ENCODE measurements around the gene MOB2.

The MOB2 gene

DNA sequence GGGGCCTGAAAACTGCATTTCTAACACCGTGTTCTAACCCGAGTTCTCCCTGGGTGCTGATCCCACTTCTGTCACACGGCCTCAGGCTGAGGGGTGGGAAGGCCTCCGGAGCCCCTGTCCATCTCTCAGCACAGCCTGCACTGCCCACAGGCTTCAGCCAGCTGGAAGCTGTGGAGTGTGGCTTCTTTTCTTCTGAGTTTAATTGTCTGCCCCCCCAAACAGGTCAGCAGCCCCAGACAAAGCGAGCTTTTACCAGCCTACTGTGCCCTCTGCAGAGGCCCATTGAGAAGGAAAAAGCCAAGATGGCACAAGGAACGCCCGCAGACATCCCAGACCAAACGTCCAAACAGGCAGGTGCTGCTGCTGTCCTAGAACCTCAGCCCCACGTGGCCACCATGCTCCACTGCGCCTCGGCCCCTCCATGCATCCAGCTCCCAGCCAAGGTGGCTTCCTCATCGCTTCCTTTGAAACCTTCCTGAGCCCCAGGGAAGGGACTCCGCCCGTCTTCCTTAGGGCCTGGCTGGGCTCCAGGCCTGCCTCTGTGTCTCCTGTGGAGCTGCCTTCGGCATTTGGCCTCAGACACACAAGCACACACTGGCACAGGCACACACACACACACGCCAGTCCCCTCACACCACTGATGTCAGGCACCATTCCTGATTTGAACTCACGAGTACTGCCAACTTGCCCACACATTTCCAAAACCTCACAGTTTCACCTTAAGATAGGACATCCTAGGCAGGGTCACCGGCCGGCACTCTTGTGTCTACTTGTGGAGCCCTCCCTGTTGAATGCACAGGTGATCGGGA lies 1.7 kb downstream of the MOB2 start:
- no peak for DNase-seq

DNA sequence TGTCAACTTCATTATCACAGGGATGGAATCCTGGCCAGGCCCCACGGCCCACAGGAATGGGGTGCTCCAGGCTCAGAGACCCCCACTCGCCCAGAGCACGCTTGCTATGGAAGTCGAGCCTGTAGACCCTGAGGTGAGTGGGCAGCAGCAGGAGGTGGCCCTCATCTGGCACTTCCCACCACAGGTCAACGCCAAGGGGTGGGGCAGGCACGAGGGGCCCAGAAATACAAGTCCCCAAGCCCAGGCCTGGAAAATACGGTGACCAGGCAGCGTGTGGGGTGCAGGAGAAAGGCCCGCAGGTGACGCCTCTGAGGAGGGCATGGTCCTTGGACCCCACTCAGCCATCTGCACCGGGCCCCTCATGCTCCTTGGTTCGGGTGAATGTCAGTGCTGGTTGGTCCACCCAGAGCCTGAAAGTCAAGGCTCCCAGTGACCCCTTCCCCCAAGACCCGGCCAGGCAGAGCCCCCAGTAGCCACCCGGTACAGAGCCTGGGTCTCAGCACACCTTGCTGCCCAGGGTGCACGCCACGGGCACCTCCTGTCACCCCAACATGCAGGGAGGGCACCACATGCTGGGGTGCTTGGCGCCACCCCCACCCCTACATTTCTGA lies 2.4 kb downstream of the MOB2 start:
- no peak for DNase-seq

DNA sequence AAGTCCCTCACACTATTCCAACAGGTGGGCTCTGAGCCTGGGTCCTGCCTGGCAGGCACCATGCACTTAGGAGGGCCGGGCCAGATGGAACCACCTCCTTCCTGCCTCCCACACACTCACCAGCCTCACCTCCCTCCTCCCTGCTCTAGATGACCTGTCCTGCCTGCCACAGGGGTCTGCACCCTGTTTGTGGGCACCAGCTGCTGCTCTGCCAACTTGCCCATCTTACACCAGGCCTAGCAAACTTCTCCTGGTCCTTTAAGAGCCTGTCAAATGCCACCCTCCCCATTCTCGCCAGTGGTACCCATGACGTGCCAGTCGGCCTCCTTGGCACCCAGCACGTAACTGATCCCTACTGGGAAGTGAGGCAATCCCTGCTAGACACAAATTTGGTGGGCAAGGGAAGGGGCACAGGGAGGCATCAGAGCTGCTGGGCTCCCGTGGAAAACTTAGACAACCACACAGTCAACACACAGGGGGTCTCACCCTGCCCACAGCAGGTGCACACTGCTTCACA lies 3.1 kb downstream of the MOB2 start:
- no peak for DNase-seq

DNA sequence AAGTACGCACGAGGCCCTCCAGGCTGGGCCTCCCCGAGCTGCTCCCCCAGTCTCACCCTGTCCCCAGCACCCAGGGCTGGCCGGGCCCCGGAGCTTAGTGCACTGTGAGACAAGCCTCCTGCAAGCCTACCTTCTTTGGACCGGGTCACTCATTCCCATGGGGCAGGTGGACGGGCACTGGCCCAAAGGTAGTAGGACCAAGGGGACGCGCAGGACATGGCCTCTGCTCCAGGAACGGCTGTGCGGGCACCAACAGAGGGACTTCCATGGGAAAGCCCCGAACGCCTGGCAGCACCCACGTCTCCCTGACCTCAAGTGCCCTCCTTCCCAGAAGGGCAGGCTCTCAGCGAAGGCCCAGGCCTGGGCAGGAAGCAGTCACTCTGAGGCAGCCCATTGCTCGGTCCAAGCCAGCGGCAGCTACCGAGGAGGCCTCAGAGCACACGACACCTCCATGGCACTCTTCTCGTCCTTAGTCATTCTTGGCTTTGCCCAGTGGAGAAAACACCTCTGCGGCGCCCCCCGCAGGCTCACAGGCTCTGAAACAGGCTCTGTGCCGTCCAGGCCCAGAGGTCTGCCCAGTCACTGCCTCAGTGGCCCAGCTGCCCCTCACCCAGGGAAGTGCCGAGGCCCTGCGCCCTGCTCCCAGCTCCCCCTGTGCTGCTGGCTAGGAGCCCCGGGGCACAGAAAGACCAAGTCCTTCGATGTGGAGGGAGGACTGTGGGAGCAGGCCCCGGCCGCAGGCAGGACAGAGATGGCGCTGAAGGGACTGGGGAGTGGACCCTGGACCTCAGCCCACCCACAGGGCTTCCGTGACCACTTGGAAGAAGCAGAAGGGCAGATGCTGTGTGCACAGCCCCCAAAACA lies 3.8 kb downstream of the MOB2 start:
- no peak for DNase-seq

DNA sequence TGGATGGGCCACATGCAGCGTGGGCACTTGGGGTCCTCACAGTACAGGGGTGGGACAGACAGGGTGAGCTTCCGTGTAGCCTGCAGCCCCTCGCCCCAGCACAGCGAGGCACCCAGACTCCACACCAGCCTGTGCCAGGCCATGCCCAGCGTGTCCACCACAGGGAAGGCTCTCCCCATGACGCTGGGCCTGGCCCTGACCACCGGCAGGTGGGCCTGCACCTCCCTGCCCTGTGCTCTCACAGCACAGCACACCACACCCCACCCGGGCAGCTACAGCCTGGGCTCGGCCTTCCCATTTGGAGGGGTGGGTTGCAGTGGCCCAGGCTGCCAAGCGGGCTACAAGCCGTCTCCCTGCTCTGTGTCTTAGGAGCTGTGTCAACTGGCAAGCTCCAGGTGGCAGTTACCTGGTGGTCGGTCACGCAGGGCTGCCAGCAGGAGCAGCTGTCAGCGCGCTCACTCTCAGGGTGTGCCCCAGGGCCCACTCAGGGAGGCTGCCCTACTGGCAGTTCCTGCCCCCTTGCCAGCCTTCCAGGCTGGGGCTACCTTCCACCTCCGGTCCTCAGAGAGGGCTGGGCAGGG lies 4.6 kb downstream of the MOB2 start:
- DNase-seq, result no peak

DNA sequence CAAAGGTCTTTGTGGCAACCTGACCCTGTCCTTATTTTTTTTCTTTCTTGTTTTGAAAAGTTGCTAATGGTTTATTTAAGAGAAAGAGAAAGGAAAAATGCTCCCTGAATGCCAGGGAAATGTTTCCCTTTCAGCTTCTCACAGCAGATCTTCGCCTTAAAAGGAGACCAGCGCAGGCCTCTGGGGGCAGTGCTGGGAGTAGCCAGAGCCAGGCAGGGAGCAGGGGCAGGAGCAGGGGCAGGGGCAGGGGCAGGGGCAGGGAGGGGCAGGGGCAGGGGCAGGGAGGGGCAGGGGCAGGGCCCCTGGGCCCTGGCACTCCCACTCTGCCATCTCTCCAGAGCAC lies 5.1 kb downstream of the MOB2 start:
- DNase-seq, result no peak

DNA sequence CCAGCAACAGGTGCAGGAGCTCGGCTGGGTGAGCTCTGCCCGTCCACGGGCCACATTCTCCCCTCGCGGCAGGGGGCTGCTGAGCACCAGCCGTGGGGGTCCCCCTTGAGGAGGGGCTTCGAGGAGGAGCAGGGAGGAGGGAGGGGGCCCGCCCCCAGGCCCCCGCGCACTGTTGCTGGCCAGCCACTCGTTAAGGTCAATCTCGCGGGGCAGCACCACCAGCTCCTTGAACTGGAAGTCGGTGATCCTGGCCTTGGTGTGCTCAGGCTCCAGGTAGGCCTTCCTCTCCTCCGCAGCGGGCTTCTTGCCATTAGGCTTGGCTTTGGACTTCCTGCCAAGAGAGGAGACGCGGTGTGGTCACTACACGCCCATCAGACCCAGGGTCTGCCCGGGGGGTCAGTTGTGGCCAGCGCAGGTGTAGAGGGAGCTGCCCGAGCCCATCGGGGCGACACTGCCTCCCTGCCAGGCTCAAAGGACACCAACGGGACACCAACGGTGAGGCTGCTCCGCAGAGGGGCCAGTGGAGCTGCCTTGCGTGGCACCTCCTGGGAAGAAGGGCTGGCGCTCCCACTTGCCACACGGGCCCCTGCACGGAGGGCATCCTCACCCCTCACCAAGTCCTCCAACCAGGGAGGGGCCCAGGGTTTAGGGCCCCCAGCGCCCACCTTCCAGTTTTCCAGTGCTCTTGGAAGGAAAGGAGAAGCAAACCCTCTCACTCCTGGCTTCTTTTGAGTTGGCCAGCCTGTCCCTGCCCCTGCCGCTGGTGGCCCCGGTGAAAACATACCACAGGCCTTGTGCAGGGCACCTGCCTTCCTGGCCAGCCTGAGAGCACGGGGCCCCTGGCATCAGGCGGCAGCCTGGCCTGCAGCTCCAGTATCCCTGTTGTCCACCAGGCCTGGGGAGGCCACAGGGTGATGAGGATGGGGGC lies 5.8 kb downstream of the MOB2 start:
- no peak for DNase-seq

DNA sequence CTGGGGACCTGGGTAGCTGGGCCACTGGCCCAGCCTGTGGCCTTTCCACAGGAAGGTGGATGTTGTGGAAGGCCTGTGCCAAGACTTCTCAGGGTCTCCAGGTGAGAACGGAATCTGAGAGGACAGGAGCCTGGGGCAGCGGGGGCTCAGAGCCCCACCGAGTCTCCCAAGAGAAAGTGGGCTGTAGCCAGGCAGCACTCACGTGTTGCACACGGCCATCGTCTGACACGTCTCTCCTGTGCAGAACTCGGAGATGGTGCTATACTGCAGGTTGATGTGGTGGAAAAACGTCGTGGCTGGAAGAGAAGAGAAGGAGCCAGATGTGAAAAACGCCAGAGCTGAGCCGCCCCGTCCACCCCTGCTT lies 6.4 kb downstream of the MOB2 start:
- DNase-seq, result no peak

DNA sequence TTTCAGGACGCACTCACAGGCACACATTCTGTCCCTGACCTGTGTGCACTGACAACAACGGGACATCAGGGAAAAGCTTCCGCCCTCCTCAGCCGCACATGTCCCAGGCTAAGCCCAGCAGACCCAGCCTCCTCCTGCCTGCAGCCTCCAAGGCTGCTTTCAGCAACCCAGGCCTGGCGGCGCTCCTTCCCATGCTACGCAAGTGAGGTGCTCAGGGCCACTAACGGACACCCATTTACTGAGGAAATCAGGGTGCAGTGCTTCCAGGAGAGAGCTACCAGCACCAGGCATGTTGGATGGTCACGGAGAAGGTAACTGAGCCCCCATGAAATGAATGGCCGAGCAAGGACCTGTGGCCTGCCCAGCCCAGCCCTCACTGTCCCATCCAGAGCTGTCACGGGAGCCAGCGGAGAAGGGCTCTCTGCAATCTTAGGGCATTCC lies 6.9 kb downstream of the MOB2 start:
- DNase-seq, result no peak

DNA sequence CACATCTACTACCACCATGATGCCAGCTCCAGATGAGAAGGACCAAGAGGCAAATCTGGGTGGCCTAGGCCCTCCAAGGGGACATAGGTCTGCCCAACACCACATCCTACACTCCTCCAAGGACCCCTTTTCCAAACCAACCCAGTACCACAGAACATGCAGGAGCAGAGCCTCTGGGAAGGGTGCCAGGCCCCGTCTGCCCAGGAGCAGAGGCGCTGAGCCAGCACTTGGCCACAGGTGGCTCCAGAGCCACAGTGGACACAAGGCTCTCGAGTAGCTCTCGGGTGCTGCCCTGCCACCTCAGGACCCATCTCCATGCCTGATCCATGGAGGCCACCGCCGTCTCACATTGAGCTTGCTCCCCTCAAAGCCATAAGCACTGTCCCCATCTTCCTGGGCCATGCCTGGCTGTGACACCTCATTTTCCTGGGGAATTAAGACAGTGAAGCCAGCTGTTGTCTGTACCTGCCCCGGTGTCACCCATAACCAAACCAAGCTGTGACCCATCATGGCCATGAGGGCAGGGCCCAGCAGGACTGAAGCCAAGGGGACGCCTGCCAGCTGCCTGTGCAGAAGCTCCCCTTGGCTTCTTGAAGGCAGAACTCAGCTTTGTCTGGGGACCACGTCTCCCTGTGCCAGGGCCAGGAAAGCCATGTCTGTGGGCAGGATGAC lies 7.4 kb downstream of the MOB2 start:
- no peak for DNase-seq

DNA sequence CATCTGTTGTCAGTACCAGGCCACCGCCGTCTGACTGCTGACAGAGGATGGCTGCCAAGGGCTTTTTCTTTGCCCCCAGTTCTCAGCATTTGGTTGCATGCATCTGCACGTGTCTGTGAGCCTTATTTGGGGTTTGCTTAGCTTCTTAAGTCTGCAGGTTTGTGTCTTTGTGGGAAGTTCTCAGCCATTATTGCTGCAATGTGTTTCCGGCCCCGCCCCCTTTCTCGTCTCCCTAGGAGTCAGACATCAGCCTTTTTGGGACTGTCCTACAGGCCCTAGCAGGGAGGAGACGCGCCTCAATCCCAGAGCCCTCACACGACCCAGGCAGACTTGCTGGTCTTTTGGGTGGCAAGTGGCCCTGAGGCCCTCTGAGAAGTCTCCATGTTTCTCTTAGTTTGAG lies 8.0 kb downstream of the MOB2 start:
- DNase-seq, result no peak

DNA sequence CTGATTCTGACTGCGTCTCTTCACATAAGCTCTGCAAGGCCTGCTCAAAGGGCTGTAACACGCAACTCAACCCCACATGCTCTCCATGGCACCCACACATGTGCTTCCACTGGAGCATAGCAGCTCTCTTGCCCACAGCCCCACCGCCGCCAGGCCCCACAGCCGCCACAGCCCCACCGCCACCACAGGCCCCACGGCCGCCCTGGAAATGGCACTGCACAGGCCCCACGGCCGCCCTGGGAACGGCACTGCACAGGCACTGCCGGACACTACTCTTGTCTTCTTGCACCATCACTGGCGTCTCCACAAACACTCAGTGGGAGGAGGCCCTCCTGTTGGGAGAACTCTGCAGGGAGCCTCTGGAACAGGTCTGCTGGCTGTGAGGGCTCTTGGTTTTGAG lies 8.6 kb downstream of the MOB2 start:
- no peak for DNase-seq

DNA sequence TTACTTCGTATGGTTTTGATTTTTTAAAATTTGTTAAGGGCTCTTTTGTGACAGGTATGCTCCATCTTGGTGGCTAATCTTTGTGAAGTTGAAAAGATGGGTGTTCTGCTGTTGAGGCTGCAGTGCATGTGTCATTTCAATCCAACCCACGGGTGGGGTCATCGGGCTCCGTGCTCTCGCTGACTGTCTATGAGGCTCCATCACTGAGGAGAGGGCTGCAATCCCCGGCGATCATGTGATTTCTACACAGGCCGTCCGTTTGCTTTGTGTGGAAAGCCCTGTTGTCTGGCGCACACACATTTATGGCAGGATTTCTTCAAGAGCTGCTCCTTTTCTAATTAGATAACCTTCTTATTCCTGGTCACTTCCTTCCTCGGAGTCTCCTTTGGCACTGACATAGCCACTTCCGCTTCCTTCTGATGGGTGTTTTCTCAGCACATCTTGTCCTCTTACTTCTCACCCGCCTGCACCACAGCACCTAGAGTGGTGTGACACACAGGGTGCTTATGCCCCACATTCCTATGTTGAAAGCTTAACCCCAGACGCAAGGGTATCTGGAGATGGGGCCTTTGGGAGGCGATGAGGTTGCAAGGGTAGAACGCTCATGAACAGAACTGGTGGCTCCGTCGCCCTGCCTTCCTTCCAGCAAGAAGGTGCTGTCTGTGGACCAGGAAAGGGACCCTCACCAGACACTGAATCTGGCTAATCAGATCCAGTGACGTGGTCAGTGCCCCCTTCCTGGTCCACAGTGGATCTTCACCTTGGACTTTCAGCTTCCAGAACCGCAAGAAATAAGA lies 9.4 kb downstream of the MOB2 start:
- no peak for DNase-seq

DNA sequence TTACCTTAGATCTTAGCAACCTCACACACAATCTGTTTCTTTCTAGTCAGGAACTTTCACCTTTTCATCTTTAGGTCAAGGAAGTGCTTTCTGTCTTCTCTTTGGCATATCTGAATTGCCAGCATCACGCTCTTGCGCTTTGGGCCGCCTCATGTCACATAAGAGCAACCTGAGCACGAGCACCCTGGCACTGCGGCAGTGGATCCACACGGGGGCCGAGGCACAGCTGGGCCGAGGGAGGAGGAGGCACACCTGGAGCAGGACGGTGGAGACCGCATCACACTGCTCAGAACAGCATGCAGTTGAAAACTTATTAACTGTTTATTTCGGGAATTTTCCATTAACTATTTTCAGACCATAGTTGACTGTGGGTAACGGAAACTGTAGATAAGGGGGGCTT lies 10.7 kb downstream of the MOB2 start:
- DNase-seq, result no peak

DNA sequence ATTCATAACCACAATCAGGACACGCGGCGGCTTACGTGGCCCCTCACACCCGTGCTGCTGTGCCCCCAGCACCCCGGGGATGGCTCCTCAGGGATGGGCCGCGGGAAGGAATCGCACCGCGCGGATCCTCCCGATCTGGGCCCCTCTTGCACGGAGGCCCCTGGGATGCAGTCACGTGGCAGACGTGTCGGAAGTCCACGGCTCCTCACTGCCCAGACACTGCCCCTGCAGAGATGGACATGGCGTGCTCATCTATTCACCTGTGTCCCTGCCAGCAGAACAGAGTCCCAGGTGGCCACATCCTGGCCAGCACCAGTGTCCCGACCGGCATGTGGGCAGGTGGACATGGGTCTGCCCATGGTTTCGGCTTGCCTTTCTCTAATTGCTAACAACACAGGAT lies 12.8 kb downstream of the MOB2 start:
- DNase-seq, result no peak

DNA sequence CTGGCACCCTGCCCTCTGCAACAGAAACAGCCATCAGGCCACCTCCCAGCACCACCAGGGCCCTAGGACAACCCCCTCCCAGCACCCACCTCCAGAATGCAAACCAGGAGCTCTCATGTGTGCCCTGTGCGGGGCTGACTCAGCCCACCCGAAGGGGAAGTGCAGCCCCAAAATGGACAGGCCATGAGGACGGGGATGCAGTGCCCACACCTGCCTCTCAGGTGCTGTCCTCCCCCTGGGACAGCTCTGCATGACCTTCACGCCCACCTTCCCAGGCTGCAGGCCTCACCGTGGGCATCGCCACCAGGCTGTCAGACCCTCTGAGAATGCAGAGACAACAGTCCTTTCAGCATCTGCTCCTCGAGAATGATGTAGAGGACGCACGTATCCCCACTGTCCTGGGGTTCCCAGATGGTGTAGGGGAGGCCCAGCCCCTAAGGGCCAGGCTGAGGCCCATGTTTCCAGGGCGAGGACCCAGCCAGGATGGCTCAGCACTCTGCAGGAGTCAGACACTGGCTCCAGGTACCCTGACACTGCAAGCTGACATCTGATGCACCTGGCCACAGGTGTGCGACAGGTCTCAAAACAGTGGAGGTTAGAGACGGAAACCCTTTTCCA lies 13.5 kb downstream of the MOB2 start:
- DNase-seq, result no peak

DNA sequence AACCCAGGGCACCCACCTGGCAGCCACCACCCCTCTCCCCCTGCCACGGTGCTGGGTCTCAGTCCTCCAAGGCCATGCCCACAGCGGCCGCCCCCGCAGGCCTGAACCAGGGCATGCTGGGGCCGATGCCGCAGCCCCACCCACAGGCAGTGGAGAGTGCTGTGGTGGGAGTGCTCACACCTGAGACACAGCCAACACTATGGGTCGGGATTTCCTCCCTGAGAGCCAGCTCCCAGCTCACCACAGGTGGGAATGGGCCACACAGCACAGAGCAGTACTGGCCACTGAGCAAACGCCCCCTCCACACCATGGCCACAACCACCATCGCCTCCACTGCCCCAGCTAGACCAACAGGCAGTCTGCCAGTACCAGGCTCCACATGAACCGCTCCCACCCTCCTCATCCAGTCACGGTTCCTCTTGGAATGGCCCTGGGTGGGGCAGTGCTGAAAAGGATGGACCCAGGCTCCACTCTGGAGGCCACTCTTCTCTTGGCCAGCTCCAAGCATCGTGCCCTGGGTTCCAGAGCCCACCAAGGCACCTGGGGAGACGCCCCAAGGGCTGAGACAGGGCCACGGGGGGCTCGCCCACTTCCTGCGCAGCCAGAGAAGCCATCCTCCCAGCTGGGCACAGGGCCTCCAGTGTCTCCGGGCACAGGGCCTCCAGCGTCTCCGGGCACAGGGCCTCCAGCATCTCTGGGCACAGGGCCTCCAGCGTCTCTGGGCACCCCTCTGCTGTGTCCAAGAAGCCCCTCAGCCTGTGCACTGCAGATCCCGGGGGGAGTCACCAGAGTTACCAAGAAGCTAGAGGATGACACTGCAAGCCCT lies 14.2 kb downstream of the MOB2 start:
- no peak for DNase-seq

DNA sequence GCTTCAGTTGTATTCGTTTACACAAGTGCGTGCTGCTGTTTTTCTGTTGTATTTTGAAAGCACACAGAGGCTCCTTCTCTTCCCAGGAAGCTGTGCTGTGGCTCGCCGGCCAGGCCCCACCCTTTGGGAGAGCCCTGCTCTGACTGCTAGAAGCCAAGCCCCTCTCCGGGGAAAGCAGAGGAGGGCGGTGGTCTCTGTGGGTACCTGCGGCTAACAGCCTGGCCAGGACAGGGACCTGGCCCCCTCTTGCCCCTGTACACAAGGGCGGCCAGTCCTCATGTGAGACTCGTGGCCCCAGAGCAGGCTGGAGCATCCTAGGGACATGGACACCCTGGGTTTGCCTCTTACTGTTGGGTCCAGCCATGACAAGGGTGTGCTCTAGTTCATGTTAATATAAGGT lies 14.8 kb downstream of the MOB2 start:
- no peak for DNase-seq
